Measurements from ENCODE around the gene IRF2.

The IRF2 gene

DNA sequence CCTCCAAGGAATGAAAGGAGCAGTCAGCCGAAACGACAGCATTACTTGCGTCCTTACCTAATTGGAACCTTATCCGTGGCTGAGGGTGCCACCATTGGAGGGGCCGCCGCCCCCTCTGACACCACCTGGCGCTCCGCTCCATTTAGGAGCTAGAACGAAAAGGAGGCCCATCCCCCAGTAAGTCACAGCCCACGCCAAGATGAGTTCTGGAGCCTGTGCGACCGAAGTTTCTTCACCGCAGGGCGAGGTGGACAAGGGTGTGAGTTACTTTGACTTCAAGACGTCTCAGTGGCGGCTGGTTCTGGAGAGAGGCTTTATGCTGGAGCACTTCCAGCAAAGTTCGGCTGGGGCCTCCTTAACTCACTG lies 729 bp upstream of the IRF2 start:
- no peak for DNase-seq (ENCODE audit: insufficient read length, low spot score)
- TF ChIP-seq CTCF (IDR thresholded peaks at IDR 0.05; ENCODE audit: insufficient read depth, missing control alignments) = no peak
- no peak for FAIRE-seq

- FAIRE-seq (no peak), DNase-seq (ENCODE audit: insufficient read length, low spot score) (no peak)
- no peak for TF ChIP-seq CTCF (IDR thresholded peaks at IDR 0.05; ENCODE audit: insufficient read depth, missing control alignments)
These were observed 669 bp downstream of the IRF2 start for GRCh38 chr4:184473499-184474262.

- no peak for FAIRE-seq
- DNase-seq (ENCODE audit: insufficient read length, low spot score) = no peak
- TF ChIP-seq CTCF (IDR thresholded peaks at IDR 0.05; ENCODE audit: insufficient read depth, missing control alignments) = no peak
These were observed 1.5 kb downstream of the IRF2 start for GRCh38 chr4:184472614-184473498.

DNA sequence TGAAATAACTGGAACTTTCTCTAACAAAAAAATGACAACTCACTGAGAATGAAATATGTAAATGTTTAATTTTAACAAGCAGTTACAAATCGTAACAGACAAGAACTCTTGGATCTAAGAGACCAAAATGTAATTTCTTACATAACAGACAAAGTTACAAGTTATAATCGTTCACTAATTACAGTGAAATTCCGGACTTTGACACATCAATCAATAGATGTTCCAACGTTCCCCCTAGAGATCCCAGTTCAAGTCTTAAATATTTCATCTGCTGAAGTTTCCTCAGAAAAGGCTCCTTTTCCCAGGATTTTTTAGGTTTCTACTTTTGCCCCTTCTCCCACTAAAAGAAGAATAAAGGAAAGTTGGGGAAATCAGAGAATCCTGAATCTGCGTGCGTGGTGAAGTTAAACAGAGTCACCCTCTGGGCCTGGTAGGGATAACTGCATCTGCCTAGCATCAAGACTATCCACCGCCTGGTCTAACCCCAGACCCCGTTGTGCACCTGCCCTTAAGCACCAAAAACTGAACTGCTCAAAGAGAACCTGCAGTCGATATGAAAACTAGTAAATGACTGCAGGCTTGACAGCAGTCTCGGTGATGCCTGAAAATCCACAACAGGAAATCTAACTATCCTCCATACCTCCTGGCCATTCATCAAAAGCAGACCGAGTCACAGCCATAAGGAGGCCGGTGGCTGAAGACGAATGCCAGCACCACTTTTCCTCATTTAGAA lies 2.3 kb downstream of the IRF2 start:
- FAIRE-seq (no peak), DNase-seq (ENCODE audit: insufficient read length, low spot score) (no peak)

GRCh38 chr4:184470785-184471110 lies 3.6 kb downstream of the IRF2 start:
- DNase-seq (ENCODE audit: insufficient read length, low spot score) (no peak), FAIRE-seq (no peak)
- TF ChIP-seq CTCF (IDR thresholded peaks at IDR 0.05; ENCODE audit: insufficient read depth, missing control alignments) = no peak

More for the DNA sequence above, 2.3 kb downstream of the IRF2 start:
- TF ChIP-seq CTCF (IDR thresholded peaks at IDR 0.05; ENCODE audit: insufficient read depth, missing control alignments) = no peak

DNA sequence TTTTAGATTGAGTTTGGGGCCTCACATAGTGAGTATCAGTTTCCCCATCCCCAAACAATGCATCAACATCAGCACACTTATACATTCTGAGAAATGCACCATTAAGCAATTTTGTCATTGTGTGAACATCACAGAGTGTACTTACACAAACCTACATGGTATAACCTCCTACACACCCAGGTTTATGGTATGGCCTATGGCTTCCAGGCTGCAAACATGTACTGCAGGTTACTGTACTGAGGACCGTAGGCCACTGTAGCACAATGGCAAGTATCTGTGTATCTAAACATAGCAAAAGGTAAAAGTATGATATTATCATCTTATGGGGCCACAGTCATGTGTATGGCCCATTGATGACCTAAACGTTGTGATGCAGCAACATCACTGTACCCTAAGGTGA lies 7.7 kb downstream of the IRF2 start:
- DNase-seq (ENCODE audit: insufficient read length, low spot score) (no peak), FAIRE-seq (no peak)
- TF ChIP-seq CTCF (IDR thresholded peaks at IDR 0.05; ENCODE audit: insufficient read depth, missing control alignments) = no peak
